HG02885 (cell line): ENCODE results near the gene OR6K3.
"Not testable (repeated sequence)": the region's sequence is repeated elsewhere in the genome, so short reads cannot be mapped to it uniquely, and the experiment has no call there.

Source experiments
- ATAC-seq: cut with Tn5 transposase; IDR thresholded peaks from one replicate; pipeline ENCODE4 v1.9.1; 2021; ENCODE audit warnings: mild to moderate bottlenecking; ENCODE audit not compliant: unreplicated experiment, poor library complexity

Gene OR6K3

GRCh38 chr1:158720620-158721019 is at the start of gene OR6K3:
Gene OR6K3, minus strand, starts transcription at chr1:158720720. Its CDS starts 2,605 bp downstream, at chr1:158718115.
- ATAC-seq = no peak

GRCh38 chr1:158754420-158754819 is 33.9 kb upstream of the OR6K3 start, which contains the start of gene OR6K6:
Gene OR6K6, plus strand, starts transcription at chr1:158754720. Its CDS starts 168 bp downstream, at chr1:158754888.
- no peak for ATAC-seq

DNA sequence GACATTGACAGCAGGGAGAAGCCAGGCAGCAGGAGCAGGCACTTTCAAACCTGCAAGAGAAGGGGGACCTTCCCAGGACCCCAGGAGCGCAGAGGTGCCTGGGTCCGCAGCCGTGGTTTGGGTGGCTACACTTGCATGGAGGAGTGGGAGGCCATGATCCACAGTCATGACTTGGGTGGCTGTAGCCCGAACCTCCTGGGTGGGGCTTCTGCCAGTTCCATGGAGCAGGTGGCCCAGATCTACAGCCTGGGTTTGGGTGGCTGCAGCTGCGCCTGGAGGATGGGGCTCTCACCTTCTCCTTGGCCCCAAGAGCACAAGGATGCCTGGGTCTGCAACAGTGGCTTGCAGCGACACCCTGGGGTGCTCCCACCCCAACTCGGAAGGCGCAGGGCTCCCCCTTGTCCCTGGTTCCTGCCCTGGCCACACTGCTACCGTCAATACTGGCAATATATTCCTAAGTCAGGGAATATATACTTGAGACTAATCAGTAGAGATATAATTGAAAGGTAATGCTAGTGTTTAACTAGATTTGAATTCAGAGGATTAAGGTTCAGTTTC is 31.7 kb upstream of the OR6K3 start:
- ATAC-seq = no peak

- ATAC-seq = no peak
Measured at GRCh38 chr1:158735848-158736247, 15.3 kb upstream of the OR6K3 start.

DNA sequence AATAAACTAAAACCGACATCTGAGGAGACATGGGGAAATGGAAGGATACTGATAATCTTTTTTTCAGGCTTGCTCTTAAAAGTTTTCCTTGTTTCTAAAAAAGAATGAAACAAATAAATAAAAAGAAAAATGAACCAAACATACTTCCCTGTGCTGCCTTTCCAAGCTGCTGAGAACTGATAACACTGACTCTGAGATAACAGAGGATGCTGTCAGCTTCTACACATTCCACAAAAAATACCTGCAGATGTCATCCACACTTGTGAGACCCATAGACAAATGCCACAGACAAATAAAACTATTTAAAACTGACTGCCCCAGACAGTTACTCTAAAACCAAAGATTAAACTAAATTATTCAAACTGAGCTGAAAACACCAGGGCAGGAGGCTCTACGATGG is 12.0 kb upstream of the OR6K3 start:
- no peak for ATAC-seq

GRCh38 chr1:158731707-158732106 is 11.2 kb upstream of the OR6K3 start:
- ATAC-seq = no peak

DNA sequence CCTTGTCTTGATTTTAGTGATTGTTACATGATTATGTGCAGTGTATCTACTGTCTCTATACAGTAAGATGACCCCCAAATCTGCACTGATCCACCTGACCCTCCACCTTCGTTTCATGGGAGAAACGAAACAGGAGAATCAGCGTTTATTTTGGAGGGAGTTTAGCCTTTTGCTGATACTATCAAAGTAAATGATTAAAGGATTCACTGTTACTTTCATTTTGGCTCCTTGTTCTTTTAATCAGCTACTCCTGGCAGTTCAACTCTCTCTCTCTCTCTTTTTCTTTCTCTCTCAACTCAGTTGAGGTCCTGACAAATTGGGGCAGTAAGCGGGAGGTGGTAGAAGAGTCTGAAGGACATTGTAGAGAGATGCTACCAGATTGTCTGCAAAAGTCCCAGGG is 9.9 kb upstream of the OR6K3 start:
- no peak for ATAC-seq

DNA sequence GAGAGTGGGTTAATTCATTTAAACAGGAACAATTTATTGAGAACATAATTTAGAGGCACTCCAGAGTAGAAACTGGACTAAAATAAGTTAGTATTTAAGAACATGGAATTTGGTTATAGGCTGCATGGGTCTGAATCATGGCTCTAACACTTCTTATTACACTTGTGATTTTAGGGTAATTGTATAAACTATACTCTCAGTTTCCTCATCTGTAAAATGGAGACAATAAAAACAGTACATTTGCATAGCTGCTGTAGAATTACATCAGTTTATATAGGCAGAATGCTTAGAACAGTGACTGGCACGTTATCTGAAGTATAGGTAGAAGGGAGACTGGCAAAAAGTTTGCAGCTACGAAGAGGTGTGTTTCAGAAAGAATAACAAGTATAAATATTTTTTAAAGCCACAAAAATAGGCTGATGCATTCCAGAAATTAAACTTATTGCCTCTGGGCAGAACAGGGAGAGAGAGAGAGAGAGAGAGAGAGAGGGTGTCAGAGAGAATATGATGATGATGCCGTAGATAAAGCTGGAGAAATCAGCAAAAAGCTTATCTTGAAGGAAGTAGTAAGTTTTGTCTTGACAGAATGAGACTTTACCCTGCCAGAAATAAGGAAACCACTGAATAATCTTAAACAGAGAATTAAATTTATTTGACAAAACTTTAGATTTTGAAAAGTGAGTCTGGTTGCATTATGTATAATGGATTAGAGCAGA is 8.1 kb upstream of the OR6K3 start:
- ATAC-seq = no peak

DNA sequence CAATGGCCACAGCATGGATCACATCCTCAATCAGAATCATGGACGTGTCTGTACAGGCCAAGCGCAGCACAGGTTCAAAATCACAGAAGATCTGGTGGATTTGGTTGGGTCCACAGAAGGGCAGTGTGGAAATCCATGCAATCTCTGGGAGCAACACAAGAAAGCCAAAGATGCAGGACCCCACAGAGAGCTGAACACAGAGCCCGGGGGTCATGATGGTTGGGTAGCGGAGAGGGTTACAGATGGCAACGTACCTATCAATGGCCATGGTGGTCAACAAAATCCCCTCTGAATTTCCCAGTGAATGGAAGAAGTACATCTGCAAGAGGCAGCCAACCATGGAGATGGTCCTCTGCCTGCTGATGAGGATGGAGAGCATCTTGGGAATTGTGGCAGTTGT is 3.9 kb upstream of the OR6K3 start:
- ATAC-seq = no peak

DNA sequence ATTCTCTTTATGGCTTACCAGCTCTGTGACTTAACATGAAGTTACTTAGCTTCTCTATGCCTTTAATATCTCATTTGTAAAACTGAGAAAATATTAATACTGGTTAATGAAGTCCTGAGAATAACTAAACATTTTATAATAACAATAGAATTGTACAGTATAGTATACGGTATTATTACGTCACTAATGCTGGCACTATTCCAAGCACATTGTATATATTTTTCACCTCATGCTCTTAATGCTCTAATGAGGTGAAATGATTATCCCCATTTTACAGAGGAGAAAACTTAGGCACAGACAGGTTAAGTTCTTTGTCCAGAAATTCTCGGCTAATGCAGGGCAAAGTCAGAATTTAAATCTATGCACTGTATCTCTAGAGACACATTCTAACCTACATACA is 856 bp downstream of the OR6K3 start:
- no peak for ATAC-seq

GRCh38 chr1:158717344-158717743 is 3.2 kb downstream of the OR6K3 start:
- no peak for ATAC-seq

GRCh38 chr1:158716335-158716734 is 4.2 kb downstream of the OR6K3 start:
- ATAC-seq = no peak

DNA sequence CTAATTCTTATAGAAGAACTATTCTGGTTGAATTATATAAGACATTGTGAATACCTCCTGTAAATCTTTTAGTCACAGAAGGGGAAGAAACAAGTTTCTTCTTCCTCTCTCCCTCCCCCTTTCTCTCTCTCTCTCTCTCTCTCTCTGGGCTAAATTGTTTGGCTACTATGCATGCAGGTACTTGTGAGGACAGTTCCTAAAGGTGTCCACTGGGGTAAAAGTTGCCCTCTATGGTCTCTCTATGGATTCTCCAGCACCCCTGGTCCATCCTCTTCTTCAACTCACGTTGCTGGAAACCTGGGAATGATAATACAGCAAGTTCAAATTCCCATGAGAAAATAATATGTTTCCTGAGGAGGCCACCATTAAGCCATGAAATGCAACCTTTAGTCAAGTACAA is 5.8 kb downstream of the OR6K3 start:
- ATAC-seq = no peak

GRCh38 chr1:158711098-158711497 is 9.4 kb downstream of the OR6K3 start:
- no peak for ATAC-seq

DNA sequence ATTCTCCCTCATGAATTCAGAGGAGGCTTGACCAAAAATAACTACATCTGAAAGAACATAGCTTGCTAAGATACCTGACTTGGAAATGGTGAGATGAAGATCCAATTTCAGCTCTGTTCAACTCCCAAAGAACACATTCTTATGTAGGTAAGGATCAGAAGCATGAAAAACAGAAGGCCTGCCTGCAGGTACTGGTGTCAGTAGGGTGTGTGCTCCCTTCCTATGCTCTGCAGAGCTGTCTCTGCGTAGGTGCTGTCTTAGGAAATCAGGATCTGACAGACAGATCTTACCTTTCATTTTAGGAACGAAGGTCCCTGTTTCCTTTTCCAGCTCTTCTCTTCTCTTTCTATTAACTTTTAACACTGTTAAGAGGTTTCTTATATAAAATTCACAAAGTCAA is 14.4 kb downstream of the OR6K3 start:
- ATAC-seq = no peak

GRCh38 chr1:158700552-158700951 is 20.0 kb downstream of the OR6K3 start, which contains the start of gene OR6K2:
Gene OR6K2, minus strand, starts transcription at chr1:158700652. Its CDS starts 0 bp downstream, at chr1:158700652.
- no peak for ATAC-seq

DNA sequence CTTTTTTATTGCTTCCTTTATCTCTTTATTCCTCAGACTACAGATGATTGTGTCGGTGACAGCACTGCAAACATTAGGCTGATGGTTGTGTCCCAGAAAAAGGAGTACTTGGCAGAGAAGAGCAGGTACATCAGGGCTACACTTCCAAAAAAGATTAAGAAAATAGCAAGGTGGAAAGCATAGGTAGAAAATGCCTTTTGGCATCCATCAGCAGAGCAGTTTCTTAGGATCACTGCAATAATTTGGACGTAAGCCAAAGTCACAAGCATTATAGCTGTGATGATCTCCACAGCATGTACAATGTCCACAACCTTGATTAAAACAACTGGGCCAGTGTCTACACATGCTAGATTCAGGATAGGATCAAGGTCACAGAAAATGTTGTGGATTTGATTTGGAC is 25.9 kb downstream of the OR6K3 start:
- ATAC-seq = no peak

DNA sequence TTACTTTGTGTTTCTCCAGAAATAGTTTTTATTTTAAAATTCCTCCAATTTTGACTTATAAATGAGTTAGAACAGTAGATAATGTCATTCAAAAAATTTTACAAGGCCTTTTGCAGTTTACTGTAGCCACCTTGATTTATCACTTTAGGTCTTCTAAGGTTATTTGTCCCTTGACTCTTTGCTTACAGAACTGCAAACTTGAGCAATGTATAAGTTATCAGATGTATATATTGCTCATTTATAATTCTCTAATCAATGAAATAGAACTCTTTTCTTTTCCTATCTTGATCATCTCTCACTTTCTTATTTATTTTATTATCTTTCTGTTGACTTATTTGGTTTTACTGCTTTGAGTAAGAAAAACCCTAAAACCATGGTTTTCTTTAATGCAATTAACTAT is 28.2 kb downstream of the OR6K3 start:
- ATAC-seq = no peak

- ATAC-seq = no peak
Measured at GRCh38 chr1:158691907-158692306, 28.6 kb downstream of the OR6K3 start.

DNA sequence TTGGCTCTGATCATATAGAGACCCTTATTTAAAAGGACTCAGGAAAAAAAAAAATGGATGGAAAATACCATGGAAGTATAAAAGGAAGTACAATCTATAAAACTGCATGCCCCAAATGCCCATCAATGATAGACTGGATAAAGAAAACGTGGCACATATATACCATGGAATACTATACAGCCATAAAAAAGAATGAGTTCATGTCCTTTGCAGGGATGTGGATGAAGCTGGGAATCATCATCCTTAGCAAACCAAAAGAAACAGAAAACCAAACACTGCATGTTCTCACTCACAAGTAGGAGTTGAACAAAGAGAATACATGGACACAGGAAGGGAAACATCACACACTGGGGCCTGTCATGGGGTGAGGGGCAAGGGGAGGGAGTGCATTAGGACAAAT is 29.4 kb downstream of the OR6K3 start:
- not testable (repeated sequence) for ATAC-seq

DNA sequence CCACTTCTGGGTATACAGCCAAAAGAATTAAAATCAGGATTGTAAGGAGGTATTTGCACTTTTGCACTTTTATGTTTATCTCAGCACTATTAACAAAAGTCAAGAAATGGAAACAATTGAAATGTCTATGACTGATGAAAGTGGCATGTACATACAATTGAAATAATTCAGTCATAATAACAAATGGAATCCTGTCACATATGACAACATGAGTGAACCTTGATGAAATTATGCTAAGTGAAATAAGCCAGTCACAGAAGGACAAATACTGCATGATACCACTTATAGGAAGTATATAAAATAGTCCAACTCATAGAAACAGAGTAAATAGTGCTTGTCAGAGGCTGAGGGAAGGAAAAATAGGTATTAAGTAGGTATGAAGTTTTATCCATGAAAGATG is 30.6 kb downstream of the OR6K3 start:
- no peak for ATAC-seq

DNA sequence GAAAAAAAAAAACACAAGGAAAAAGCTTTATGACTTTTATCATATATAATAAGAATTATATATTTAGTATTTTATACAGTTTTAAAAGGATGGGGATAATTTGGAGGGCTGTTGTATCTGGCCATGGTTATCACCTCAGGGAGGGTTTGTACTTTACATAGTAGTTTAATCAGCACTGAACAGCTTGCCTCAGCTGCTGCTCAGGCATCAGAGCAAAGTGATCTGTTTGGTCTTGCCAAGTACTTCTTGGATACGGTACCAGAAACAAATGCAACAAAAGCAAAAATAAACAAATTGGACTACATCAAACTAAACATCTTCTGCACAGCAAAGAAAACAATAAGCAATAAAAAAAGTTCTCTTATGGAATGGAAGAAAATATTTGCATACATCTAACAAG is 31.4 kb downstream of the OR6K3 start:
- ATAC-seq = no peak
